ENCODE measurements around the gene MAP3K12.

GRCh38 chr12:53478865-53479264, 20.4 kb downstream of the MAP3K12 start:
- TF ChIP-seq POLR2AphosphoS5 (IDR thresholded peaks at IDR 0.05), result no peak
- no peak for TF ChIP-seq EZH2 (IDR thresholded peaks at IDR 0.05; ENCODE audit: borderline replicate concordance, insufficient read depth, low read length, poor library complexity, severe bottlenecking)
- TF ChIP-seq CTCF (IDR thresholded peaks at IDR 0.05; ENCODE audit: poor library complexity, severe bottlenecking), result no peak
- TF ChIP-seq TAF1 (IDR thresholded peaks at IDR 0.05; ENCODE audit: low read depth), result no peak
- no peak for TF ChIP-seq EP300 (conservative IDR thresholded peaks at IDR 0.05; ENCODE audit: poor library complexity, severe bottlenecking)

All from neural cell (in vitro differentiated cells).